ENCODE data around the gene CENPN. TPM values are rescaled to one million over a fixed set of nuclear protein-coding genes. Genes with fewer than 3 reads are reported as not detected.

CENPN gene
- total RNA-seq, 1 experiment from 2014 or later: 76.7 TPM

DNA sequence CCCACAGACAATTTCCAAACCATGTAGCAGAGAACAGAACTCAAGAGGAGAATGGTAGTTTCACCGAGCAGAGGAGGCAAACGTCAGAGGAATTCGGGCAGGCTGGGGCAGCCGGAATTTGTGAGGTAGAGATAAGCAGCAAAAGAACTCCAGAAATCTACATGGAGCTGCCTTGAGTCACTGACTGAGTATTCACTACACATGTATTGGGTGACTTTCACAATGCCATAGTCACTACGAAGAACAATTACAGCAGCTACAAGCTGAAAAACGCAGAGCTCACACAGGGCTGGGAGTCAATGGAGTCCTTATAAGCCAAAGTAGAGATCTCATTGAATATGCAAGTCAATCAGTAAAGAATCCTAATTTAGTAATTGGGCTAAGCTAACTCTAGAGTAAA, 13.7 kb upstream of the CENPN start:
- Histone ChIP-seq H3K4me1 (ENCODE audit: control insufficient read depth in 1 of 2, insufficient read depth in 2 of 2, low read length in 2 of 2) (peaks cover 16 to 35% of the 10 kb centered on the region in 2 experiments), H2AFZ (ENCODE audit: low read depth, low read length, poor library complexity, severe bottlenecking) (no peak overlapping the region), H4K20me1 (ENCODE audit: insufficient read depth) (peaks cover 3% of the 10 kb centered on the region; the same call in 1 of the 2 replicates), H3K4me2 (ENCODE audit: low read length) (no peak overlapping the region), H3K27ac (ENCODE audit: low read depth, low read length) (no peak overlapping the region), H3K4me3 (replicated peaks in 1 of 2; ENCODE audit: low read depth in 1 of 2, low read length in 2 of 2) (no peak overlapping the region), H3K79me2 (ENCODE audit: insufficient read depth, low read length) (peaks cover 97% of the 10 kb centered on the region), H3K9me2 (ENCODE audit: insufficient read depth) (0 out of 2 replicates have a peak, but pooled peaks cover under 1% of the 10 kb centered on the region), H3K9ac (ENCODE audit: low read length) (no peak overlapping the region), H3K36me3 (ENCODE audit: control insufficient read depth in 1 of 2, insufficient read depth in 2 of 2, low read length in 2 of 2) (peaks cover 0 to 6% of the 10 kb centered on the region in 2 experiments; a peak in 2 of 4 replicates), H3K9me3 (ENCODE audit: control insufficient read depth in 1 of 2, insufficient read depth in 1 of 2, low read depth in 1 of 2, low read length in 2 of 2) (no peaks in the 10 kb centered on the region), H3K27me3 (ENCODE audit: insufficient read depth, low read length) (no peaks in the 10 kb centered on the region)
- DNase-seq (ENCODE audit: low read depth, low spot score): no peak
- TF ChIP-seq ZNF274 (IDR thresholded peaks at IDR 0.05; ENCODE audit: low read depth, low read length) (no peak), CBX3 (IDR thresholded peaks at IDR 0.05; ENCODE audit: low read depth) (no peak), EZH2 (IDR thresholded peaks at IDR 0.05) (no peak), TCF7L2 (IDR thresholded peaks at IDR 0.05; ENCODE audit: borderline replicate concordance, extremely low read depth, insufficient read depth, insufficient read length) (no peak), EGR1 (IDR thresholded peaks at IDR 0.05; ENCODE audit: low read depth) (no peak), MAX (IDR thresholded peaks at IDR 0.05) (no peak), ELF1 (IDR thresholded peaks at IDR 0.05; ENCODE audit: borderline replicate concordance, low read depth) (no peak), ZFX (IDR thresholded peaks at IDR 0.05) (no peak)
- TF ChIP-seq, protein P1, sequence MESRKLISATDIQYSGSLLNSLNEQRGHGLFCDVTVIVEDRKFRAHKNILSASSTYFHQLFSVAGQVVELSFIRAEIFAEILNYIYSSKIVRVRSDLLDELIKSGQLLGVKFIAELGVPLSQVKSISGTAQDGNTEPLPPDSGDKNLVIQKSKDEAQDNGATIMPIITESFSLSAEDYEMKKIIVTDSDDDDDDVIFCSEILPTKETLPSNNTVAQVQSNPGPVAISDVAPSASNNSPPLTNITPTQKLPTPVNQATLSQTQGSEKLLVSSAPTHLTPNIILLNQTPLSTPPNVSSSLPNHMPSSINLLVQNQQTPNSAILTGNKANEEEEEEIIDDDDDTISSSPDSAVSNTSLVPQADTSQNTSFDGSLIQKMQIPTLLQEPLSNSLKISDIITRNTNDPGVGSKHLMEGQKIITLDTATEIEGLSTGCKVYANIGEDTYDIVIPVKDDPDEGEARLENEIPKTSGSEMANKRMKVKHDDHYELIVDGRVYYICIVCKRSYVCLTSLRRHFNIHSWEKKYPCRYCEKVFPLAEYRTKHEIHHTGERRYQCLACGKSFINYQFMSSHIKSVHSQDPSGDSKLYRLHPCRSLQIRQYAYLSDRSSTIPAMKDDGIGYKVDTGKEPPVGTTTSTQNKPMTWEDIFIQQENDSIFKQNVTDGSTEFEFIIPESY (IDR thresholded peaks at IDR 0.05; ENCODE audit: extremely low read depth, insufficient replicate concordance, low read length): no peak
- TF ChIP-seq, protein P2, sequence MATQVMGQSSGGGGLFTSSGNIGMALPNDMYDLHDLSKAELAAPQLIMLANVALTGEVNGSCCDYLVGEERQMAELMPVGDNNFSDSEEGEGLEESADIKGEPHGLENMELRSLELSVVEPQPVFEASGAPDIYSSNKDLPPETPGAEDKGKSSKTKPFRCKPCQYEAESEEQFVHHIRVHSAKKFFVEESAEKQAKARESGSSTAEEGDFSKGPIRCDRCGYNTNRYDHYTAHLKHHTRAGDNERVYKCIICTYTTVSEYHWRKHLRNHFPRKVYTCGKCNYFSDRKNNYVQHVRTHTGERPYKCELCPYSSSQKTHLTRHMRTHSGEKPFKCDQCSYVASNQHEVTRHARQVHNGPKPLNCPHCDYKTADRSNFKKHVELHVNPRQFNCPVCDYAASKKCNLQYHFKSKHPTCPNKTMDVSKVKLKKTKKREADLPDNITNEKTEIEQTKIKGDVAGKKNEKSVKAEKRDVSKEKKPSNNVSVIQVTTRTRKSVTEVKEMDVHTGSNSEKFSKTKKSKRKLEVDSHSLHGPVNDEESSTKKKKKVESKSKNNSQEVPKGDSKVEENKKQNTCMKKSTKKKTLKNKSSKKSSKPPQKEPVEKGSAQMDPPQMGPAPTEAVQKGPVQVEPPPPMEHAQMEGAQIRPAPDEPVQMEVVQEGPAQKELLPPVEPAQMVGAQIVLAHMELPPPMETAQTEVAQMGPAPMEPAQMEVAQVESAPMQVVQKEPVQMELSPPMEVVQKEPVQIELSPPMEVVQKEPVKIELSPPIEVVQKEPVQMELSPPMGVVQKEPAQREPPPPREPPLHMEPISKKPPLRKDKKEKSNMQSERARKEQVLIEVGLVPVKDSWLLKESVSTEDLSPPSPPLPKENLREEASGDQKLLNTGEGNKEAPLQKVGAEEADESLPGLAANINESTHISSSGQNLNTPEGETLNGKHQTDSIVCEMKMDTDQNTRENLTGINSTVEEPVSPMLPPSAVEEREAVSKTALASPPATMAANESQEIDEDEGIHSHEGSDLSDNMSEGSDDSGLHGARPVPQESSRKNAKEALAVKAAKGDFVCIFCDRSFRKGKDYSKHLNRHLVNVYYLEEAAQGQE (IDR thresholded peaks at IDR 0.05; ENCODE audit: low read depth): no peak
- intact Hi-C loops (cut with micrococcal nuclease): no loop called here
- BruUV-seq (replicated peaks): no TSS peak
- ChIA-PET POLR2A (interaction anchor here (0.8 kb wide), 1 partner anchor 13 kb away, joined by 3 read pairs; the partner anchor contains the start of genes CENPN and CMC2), CTCF (interaction anchor here (1.3 to 2.5 kb wide), 2 partner anchors 11 to 18 kb away, joined by 5 to 13 read pairs; no protein-coding TSS in a partner anchor), RAD21 (ENCODE audit: low non-redundant PET in 1 of 2, low total read pairs in 2 of 2, uncharacterized antibody in 2 of 2, unreplicated experiment in 2 of 2) (no interaction called here)
- ATAC-seq: no peak
